Endothelial cell (in vitro differentiated cells): Measurements from ENCODE around the gene PRAMEF14. TPM values are rescaled to one million over a fixed set of nuclear protein-coding genes. Genes with fewer than 3 reads are reported as not detected.
"Not testable (repeated sequence)": the region's sequence is repeated elsewhere in the genome, so short reads cannot be mapped to it uniquely, and the experiment has no call there.

Experiments used
- DNase-seq: peaks from one replicate; pipeline ENCODE4 v3.0.0; 2021; ENCODE audit warnings: low spot score
- H3K27ac Mint-ChIP-seq: one replicate; pipeline ENCODE4 v1.8.0; 2021; ENCODE audit warnings: mixed read lengths, inconsistent platforms; ENCODE audit not compliant: unreplicated experiment
- H3K27me3 Mint-ChIP-seq: one replicate; pipeline ENCODE4 v1.8.0; 2021; ENCODE audit warnings: mild to moderate bottlenecking, moderate library complexity, mixed read lengths, inconsistent platforms; ENCODE audit not compliant: unreplicated experiment
- H3K36me3 Mint-ChIP-seq: one replicate; pipeline ENCODE4 v1.8.0; 2021; ENCODE audit warnings: mild to moderate bottlenecking, low read depth, mixed read lengths, inconsistent platforms; ENCODE audit not compliant: unreplicated experiment
- H3K4me1 Mint-ChIP-seq: one replicate; pipeline ENCODE4 v1.8.0; 2021; ENCODE audit warnings: mild to moderate bottlenecking, mixed read lengths, inconsistent platforms; ENCODE audit not compliant: unreplicated experiment
- H3K4me3 Mint-ChIP-seq: one replicate; pipeline ENCODE4 v1.8.0; 2021; ENCODE audit warnings: mild to moderate bottlenecking, mixed read lengths, inconsistent platforms; ENCODE audit not compliant: unreplicated experiment
- H3K9me3 Mint-ChIP-seq: one replicate; pipeline ENCODE4 v1.8.0; 2021; ENCODE audit warnings: mixed read lengths, inconsistent platforms; ENCODE audit not compliant: unreplicated experiment
- long read RNA-seq: library from polyadenylated mRNA; unstranded; transcript quantifications from one replicate; pipeline ENCODE4 v2.0.0, GENCODE V29; 2020; ENCODE audit not compliant: unreplicated experiment
- total RNA-seq: library from RNA; stranded (reverse); fragmentation: NEBNext Ultra II Directional; extraction: Animal tissue kit (Norgen Biotek cat#: 25700); gene quantifications from one replicate; pipeline ENCODE4 v1.2.1, GENCODE V29; 2021; ENCODE audit not compliant: unreplicated experiment

PRAMEF14 gene, protein sequence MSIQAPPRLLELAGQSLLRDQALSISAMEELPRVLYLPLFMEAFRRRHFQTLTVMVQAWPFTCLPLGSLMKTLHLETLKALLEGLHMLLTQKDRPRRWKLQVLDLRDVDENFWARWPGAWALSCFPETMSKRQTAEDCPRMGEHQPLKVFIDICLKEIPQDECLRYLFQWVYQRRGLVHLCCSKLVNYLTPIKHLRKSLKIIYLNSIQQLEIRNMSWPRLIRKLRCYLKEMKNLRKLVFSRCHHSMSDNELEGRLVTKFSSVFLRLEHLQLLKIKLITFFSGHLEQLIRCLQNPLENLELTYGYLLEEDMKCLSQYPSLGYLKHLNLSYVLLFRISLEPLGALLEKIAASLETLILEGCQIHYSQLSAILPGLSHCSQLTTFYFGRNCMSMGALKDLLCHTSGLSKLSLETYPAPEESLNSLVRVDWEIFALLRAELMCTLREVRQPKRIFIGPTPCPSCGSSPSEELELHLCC
- not detected for total RNA-seq
- long read RNA-seq: 0 reads

DNA sequence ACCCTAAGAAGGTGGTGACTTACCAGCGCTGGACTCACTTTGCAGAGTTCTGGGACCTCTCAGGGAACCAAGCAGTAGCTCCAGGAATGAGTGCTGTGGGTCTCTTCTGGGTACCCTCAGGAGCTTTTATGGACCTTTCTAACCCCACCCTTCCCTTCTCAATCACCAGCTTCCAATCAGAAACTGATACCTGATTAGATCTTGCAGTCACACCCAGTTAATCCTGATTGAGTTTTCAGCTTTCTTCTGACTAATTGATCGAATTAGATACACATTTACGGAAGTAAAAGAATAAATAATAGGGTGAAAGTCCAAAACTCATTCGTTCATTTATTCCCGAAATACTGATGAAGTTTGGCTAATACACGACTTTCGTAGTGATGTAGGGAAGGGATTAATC is at the start of gene PRAMEF14:
Gene PRAMEF14, minus strand, starts transcription at position 101 of the 400 bp plus-strand sequence. CDS start 1,820 bp downstream, outside the sequence.
- not testable (repeated sequence) for DNase-seq, H3K9me3 Mint-ChIP-seq, H3K36me3 Mint-ChIP-seq, H3K4me3 Mint-ChIP-seq, H3K4me1 Mint-ChIP-seq, H3K27me3 Mint-ChIP-seq, H3K27ac Mint-ChIP-seq

DNA sequence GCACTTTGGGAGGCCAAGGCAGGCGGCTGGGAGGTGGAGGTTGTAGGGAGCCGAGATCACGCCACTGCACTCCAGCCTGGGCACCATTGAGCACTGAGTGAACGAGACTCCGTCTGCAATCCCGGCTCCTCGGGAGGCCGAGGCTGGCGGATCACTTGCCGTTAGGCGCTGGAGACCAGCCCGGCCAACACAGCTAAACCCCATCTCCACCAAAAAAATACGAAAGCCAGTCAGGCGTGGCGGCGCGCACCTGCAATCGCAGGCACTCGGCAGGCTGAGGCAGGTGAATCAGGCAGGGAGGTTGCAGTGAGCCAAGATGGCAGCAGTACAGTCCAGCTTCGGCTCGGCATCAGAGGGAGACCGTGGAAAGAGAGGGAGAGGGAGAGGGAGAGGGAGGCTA is 48.4 kb upstream of the PRAMEF14 start:
- not testable (repeated sequence) for DNase-seq, H3K4me3 Mint-ChIP-seq, H3K27ac Mint-ChIP-seq, H3K27me3 Mint-ChIP-seq, H3K4me1 Mint-ChIP-seq, H3K36me3 Mint-ChIP-seq
- H3K9me3 Mint-ChIP-seq: peaks cover 11% of the 10 kb centered on the region

DNA sequence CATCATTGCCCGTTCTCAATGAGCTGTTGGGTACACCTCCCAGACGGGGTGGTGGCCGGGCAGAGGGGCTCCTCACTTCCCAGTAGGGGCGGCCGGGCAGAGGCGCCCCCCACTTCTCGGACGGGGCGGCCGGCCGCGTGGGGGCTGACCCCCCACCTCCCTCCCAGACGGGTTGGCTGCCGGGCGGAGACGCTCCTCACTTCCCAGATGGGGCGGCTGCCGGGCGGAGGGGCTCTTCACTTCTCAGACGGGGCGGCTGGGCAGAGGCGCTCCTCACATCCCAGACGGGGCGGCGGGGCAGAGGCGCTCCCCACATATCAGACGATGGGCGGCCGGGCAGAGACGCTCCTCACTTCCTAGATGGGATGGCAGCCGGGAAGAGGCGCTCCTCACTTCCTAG is 47.8 kb upstream of the PRAMEF14 start:
- not testable (repeated sequence) for H3K4me1 Mint-ChIP-seq, H3K4me3 Mint-ChIP-seq, DNase-seq, H3K27me3 Mint-ChIP-seq, H3K27ac Mint-ChIP-seq, H3K36me3 Mint-ChIP-seq
- peaks cover 11% of the 10 kb centered on the region for H3K9me3 Mint-ChIP-seq

DNA sequence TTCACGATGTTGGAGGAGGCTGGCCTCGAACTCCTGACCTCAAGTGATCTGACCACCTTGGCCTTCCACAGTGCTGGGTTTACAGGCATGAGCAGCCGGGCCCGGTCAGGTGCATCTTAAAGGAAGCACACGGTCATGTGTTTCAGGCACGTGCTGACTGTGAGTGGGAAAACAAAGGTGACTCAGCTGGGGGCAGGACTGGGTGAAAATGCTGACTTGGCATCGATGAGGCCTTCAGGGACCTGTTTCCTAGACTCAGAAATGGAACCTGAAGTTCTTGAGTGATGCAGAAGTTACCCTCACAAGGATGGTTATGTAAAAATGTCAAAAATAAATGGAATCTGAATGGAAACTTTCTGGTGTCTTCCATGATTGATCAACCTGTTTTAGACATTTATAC is 46.1 kb upstream of the PRAMEF14 start:
- not testable (repeated sequence) for H3K27ac Mint-ChIP-seq, H3K27me3 Mint-ChIP-seq, DNase-seq, H3K4me3 Mint-ChIP-seq, H3K4me1 Mint-ChIP-seq, H3K36me3 Mint-ChIP-seq
- peaks cover 15% of the 10 kb centered on the region for H3K9me3 Mint-ChIP-seq

DNA sequence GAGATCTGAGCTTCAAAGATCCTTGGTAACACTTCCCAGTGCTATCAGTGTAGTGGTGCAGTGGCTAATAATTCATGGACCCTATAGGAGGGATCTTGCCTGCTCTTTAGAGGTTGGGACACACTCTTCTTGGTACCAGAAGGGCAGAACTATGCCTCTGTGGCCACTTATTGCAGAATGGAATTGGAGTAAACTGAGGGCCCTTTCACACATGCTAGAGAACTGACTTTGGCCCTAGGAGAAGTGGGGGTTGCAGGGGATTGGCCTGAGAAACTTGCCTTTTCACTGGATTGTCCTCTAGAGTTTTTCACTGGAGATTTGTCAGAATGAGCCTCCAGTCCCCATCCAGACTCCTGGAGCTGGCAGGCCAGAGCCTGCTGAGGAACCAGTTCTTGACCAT is 42.4 kb upstream of the PRAMEF14 start, which contains the start of gene PRAMEF17:
Gene PRAMEF17, plus strand, starts transcription at position 301 of the 400 bp plus-strand sequence. Its CDS starts 26 bp downstream, at position 327.
- not testable (repeated sequence) for H3K4me1 Mint-ChIP-seq, H3K4me3 Mint-ChIP-seq, H3K27ac Mint-ChIP-seq, DNase-seq, H3K27me3 Mint-ChIP-seq, H3K36me3 Mint-ChIP-seq
- peaks cover 15% of the 10 kb centered on the region for H3K9me3 Mint-ChIP-seq

DNA sequence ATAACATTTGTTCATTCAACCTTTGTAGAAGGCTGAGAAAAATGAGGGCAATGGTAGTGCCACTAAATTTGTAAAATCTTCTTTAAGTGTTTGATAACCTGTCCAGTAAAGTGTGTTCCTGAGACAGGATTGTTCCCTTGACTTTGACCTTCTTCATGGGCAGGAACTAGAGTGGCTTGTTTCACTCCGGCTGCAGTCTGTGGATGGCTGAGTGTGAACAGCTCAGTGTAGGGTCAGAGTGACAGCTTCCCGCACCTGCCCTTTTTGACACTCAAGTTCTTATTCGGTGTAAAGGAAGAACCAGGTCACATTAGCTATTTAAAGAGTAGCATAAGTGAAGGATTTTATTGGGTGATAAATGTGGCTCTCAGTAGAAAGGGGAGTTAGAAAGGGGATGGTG is 33.4 kb upstream of the PRAMEF14 start:
- not testable (repeated sequence) for H3K27me3 Mint-ChIP-seq, H3K36me3 Mint-ChIP-seq, H3K4me3 Mint-ChIP-seq, H3K9me3 Mint-ChIP-seq, H3K4me1 Mint-ChIP-seq, DNase-seq, H3K27ac Mint-ChIP-seq

DNA sequence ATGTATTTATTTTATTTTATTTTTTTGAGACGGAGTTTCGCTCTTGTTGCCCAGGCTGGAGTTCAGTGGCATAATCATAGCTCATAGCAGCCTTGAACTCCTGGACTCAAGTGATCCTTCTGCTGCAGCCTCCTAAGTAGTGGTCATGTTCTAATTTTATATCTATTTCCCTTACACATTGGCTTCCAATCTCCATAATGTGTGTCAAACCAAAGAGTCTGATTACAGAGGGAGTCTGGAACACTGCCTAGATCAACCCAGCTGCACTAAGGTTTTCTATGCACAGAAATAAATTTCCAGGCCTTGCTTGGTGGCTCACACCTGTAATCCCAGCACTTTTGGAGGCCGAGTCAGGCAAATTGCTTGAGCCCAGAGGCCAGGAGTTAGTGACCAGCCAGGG is 32.0 kb upstream of the PRAMEF14 start:
- H3K36me3 Mint-ChIP-seq, H3K27me3 Mint-ChIP-seq, DNase-seq, H3K4me3 Mint-ChIP-seq, H3K9me3 Mint-ChIP-seq, H3K27ac Mint-ChIP-seq, H3K4me1 Mint-ChIP-seq: not testable (repeated sequence)

DNA sequence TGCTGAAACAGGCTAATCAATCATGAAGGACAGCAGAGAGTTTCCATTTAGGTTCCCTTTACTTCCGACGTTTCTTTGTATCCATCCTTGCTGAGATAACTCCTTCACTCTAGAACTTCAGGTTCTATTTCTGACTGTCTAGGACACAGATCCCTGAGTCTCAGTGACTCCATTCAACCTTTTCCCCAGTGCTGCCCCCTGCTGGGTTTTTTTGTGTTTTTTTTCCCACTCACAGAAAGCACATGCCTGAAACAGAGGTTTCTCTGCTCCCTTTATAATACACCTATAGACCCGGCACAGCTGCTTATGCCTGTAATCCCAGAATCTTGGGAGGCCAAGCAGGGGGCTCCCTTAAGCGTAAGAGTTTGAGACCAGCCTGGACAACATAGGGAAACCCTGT is 21.6 kb upstream of the PRAMEF14 start:
- H3K9me3 Mint-ChIP-seq, H3K27me3 Mint-ChIP-seq, DNase-seq: not testable (repeated sequence)

DNA sequence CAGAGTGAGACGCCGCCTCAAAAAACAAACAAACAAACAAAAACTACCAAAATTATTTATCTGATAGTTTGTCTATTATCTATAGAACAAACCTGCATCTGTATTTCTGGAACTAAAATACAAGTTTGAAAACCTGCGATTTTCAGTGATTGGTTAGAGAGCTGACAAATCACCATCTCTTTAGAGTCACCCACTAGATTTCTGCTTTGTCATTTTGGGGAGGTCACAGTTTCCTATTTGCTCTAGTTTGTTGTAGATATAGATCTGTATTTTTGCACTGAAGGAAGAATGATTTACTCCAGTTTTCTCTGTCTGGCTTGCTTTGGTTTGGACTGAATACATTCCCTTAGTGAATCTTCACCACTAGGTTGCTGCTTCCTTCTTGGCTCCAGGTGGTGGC is 19.6 kb upstream of the PRAMEF14 start:
- H3K27me3 Mint-ChIP-seq, H3K36me3 Mint-ChIP-seq: not testable (repeated sequence)

More for the DNA sequence above, 21.6 kb upstream of the PRAMEF14 start:
- H3K36me3 Mint-ChIP-seq, H3K4me3 Mint-ChIP-seq, H3K27ac Mint-ChIP-seq, H3K4me1 Mint-ChIP-seq: not testable (repeated sequence)

DNA sequence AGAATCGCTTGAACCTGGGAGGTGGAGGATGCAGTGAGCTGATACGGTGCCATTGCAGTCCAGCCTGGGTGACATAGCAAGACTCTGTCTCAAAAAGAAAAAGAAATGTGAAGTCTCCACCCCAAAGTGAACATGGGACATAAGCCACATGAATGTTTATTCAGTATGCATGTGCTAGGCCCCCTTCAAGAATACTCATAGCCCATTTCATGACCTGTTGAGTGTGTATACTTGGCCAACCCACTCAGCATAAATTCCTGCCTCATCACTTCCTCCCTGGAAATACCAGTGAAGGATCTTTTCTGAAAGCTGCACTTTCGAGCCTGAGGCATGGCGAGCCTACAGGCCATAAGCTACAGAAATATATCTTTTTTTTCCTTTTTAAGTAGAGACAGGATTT is 18.0 kb upstream of the PRAMEF14 start:
- not testable (repeated sequence) for H3K36me3 Mint-ChIP-seq, H3K27me3 Mint-ChIP-seq, H3K9me3 Mint-ChIP-seq, DNase-seq, H3K27ac Mint-ChIP-seq, H3K4me1 Mint-ChIP-seq, H3K4me3 Mint-ChIP-seq

More for the DNA sequence above, 19.6 kb upstream of the PRAMEF14 start:
- not testable (repeated sequence) for H3K4me3 Mint-ChIP-seq, DNase-seq, H3K9me3 Mint-ChIP-seq, H3K4me1 Mint-ChIP-seq, H3K27ac Mint-ChIP-seq

DNA sequence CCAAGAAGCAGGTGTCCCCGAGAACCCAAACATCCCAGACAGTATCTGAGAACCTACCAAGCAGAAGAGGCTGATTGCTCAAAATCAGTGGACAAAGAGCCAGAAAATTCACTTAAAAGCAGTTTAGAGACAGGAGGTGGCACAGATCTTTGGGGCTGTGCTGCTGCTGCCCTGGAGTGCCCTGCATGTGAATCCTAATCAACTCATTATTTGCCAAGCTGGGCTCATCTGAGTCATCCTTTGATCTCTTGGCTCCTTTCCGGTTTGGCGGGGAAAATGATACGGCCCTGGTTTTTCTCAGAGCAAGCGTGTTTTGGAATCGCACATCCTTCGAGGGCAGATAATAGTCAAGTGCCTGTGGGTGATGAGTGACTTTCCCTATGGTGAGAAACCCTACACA is 15.4 kb upstream of the PRAMEF14 start:
- not testable (repeated sequence) for H3K4me1 Mint-ChIP-seq, H3K4me3 Mint-ChIP-seq, H3K27ac Mint-ChIP-seq, H3K9me3 Mint-ChIP-seq, H3K27me3 Mint-ChIP-seq, DNase-seq, H3K36me3 Mint-ChIP-seq
